Activated naive CD4-positive, alpha-beta T cell treated with anti-CD3 and anti-CD28 coated beads for 36 hours (primary cell): ENCODE results near the gene PLXNA4. TPM values are rescaled to one million over a fixed set of nuclear protein-coding genes. Genes with fewer than 3 reads are reported as not detected.

Experiments
- CTCF ChIA-PET: fragments of 350-600 bp; sonication (Branson Sonifier 250); formaldehyde crosslinking; loops from one replicate; lab custom pipeline; 2021; ENCODE audit warnings: antibody characterized with exemption; lab: Charles Lee
- DNase-seq: peaks from one replicate; pipeline ENCODE4 v3.0.0-alpha.2; 2020
- H3K27ac Mint-ChIP-seq: one replicate; pipeline ENCODE4 v1.8.0; 2021; ENCODE audit warnings: mild to moderate bottlenecking, mixed read lengths
- H3K27me3 Mint-ChIP-seq: one replicate; pipeline ENCODE4 v1.8.0; 2021; ENCODE audit warnings: low read depth, mixed read lengths
- H3K36me3 Mint-ChIP-seq: one replicate; pipeline ENCODE4 v1.8.0; 2021; ENCODE audit warnings: low read depth, mixed read lengths
- H3K4me1 Mint-ChIP-seq: one replicate; pipeline ENCODE4 v1.8.0; 2021; ENCODE audit warnings: low read depth, mixed read lengths
- H3K4me3 Mint-ChIP-seq: one replicate; pipeline ENCODE4 v1.8.0; 2021; ENCODE audit warnings: mild to moderate bottlenecking, moderate library complexity, mixed read lengths
- H3K9me3 Mint-ChIP-seq: one replicate; pipeline ENCODE4 v1.8.0; 2021; ENCODE audit warnings: mixed read lengths
- intact Hi-C: fragments of 100-400 bp; cut with micrococcal nuclease; formaldehyde crosslinking; loops from one replicate; pipeline ENCODE4 v1.15.1; 2023
- total RNA-seq, 2 experiments: library from RNA; stranded (reverse); gene quantifications; one replicate each; pipeline ENCODE4 v1.2.3, GENCODE V29; 2021

The PLXNA4 gene
- total RNA-seq, 2 experiments from 2014 or later: 0.02 to 0.05 TPM

GRCh38 chr7:132091706-132092105, 484.6 kb downstream of the PLXNA4 start:
- H3K9me3 Mint-ChIP-seq: no peaks in the 10 kb centered on the region
- intact Hi-C loops: no loop called here
- no peaks in the 10 kb centered on the region for H3K4me1 Mint-ChIP-seq
- no peaks in the 10 kb centered on the region for H3K36me3 Mint-ChIP-seq
- CTCF ChIA-PET: no interaction called here
- no peak overlapping the region for H3K4me3 Mint-ChIP-seq
- DNase-seq: no peak
- H3K27me3 Mint-ChIP-seq: peaks cover 2% of the 10 kb centered on the region
- no peak overlapping the region for H3K27ac Mint-ChIP-seq

- Mint-ChIP-seq H3K9me3 (no peaks in the 10 kb centered on the region), H3K27ac (no peak overlapping the region), H3K27me3 (peaks cover 2% of the 10 kb centered on the region), H3K4me1 (no peaks in the 10 kb centered on the region), H3K4me3 (no peak overlapping the region), H3K36me3 (no peaks in the 10 kb centered on the region)
- intact Hi-C loops: no loop called here
- CTCF ChIA-PET: no interaction called here
- no peak for DNase-seq
Measured at GRCh38 chr7:132090444-132090843, 485.8 kb downstream of the PLXNA4 start.

- Mint-ChIP-seq H3K27ac (no peak overlapping the region), H3K4me1 (no peaks in the 10 kb centered on the region), H3K9me3 (no peaks in the 10 kb centered on the region), H3K4me3 (no peak overlapping the region), H3K36me3 (no peaks in the 10 kb centered on the region), H3K27me3 (peaks cover 2% of the 10 kb centered on the region)
- CTCF ChIA-PET: interaction anchor here (0.7 kb wide), 1 partner anchor 1266 kb away, joined by 5 read pairs; no protein-coding TSS in a partner anchor
- no peak for DNase-seq
- intact Hi-C loops: no loop called here
Measured at GRCh38 chr7:132089356-132089755, 486.9 kb downstream of the PLXNA4 start.

GRCh38 chr7:132087421-132087820, 488.8 kb downstream of the PLXNA4 start:
- H3K9me3 Mint-ChIP-seq: no peaks in the 10 kb centered on the region
- H3K27me3 Mint-ChIP-seq: peaks cover 10% of the 10 kb centered on the region
- intact Hi-C loops: no loop called here
- H3K27ac Mint-ChIP-seq: no peak overlapping the region
- DNase-seq: no peak
- H3K4me3 Mint-ChIP-seq: no peak overlapping the region
- no peaks in the 10 kb centered on the region for H3K4me1 Mint-ChIP-seq
- CTCF ChIA-PET: no interaction called here
- no peaks in the 10 kb centered on the region for H3K36me3 Mint-ChIP-seq

GRCh38 chr7:132084776-132085388, 491.4 kb downstream of the PLXNA4 start:
- no peak for DNase-seq
- H3K27ac Mint-ChIP-seq: no peak overlapping the region

GRCh38 chr7:132083537-132084123, 492.6 kb downstream of the PLXNA4 start:
- Mint-ChIP-seq H3K36me3 (no peaks in the 10 kb centered on the region), H3K4me1 (no peaks in the 10 kb centered on the region), H3K27ac (no peak overlapping the region), H3K9me3 (no peaks in the 10 kb centered on the region), H3K4me3 (no peak overlapping the region), H3K27me3 (peaks cover 20% of the 10 kb centered on the region)
- CTCF ChIA-PET: no interaction called here
- intact Hi-C loops: no loop called here
- no peak for DNase-seq

More at GRCh38 chr7:132084776-132085388, 491.4 kb downstream of the PLXNA4 start:
- CTCF ChIA-PET: no interaction called here
- H3K4me1 Mint-ChIP-seq: no peaks in the 10 kb centered on the region
- intact Hi-C loops: no loop called here
- H3K36me3 Mint-ChIP-seq: no peaks in the 10 kb centered on the region
- H3K27me3 Mint-ChIP-seq: peaks cover 16% of the 10 kb centered on the region
- H3K9me3 Mint-ChIP-seq: no peaks in the 10 kb centered on the region
- no peak overlapping the region for H3K4me3 Mint-ChIP-seq

GRCh38 chr7:132083126-132083525, 493.1 kb downstream of the PLXNA4 start:
- H3K9me3 Mint-ChIP-seq: no peaks in the 10 kb centered on the region

GRCh38 chr7:132082394-132082793, 493.9 kb downstream of the PLXNA4 start:
- Mint-ChIP-seq H3K27ac (no peak overlapping the region), H3K36me3 (no peaks in the 10 kb centered on the region), H3K9me3 (no peaks in the 10 kb centered on the region), H3K4me1 (no peaks in the 10 kb centered on the region), H3K27me3 (peaks cover 21% of the 10 kb centered on the region), H3K4me3 (no peak overlapping the region)
- CTCF ChIA-PET: no interaction called here
- no peak for DNase-seq
- intact Hi-C loops: no loop called here

More at GRCh38 chr7:132083126-132083525, 493.1 kb downstream of the PLXNA4 start:
- intact Hi-C loops: no loop called here
- H3K4me1 Mint-ChIP-seq: no peaks in the 10 kb centered on the region
- CTCF ChIA-PET: no interaction called here
- no peak for DNase-seq
- H3K36me3 Mint-ChIP-seq: no peaks in the 10 kb centered on the region
- H3K27ac Mint-ChIP-seq: no peak overlapping the region
- H3K27me3 Mint-ChIP-seq: peaks cover 20% of the 10 kb centered on the region
- H3K4me3 Mint-ChIP-seq: no peak overlapping the region

- intact Hi-C loops: no loop called here
- no peak for DNase-seq
- CTCF ChIA-PET: no interaction called here
- Mint-ChIP-seq H3K27me3 (peaks cover 25% of the 10 kb centered on the region), H3K9me3 (no peaks in the 10 kb centered on the region), H3K36me3 (no peaks in the 10 kb centered on the region), H3K4me1 (no peaks in the 10 kb centered on the region), H3K27ac (no peak overlapping the region), H3K4me3 (no peak overlapping the region)
Measured at GRCh38 chr7:132081686-132082085, 494.6 kb downstream of the PLXNA4 start.

GRCh38 chr7:132080967-132081668, 495.2 kb downstream of the PLXNA4 start:
- CTCF ChIA-PET: no interaction called here
- intact Hi-C loops: no loop called here
- Mint-ChIP-seq H3K4me3 (no peak overlapping the region), H3K9me3 (no peaks in the 10 kb centered on the region), H3K27ac (no peak overlapping the region), H3K27me3 (peaks cover 30% of the 10 kb centered on the region), H3K4me1 (no peaks in the 10 kb centered on the region), H3K36me3 (no peaks in the 10 kb centered on the region)
- no peak for DNase-seq

GRCh38 chr7:132080467-132080866, 495.8 kb downstream of the PLXNA4 start:
- Mint-ChIP-seq H3K4me1 (no peaks in the 10 kb centered on the region), H3K4me3 (no peak overlapping the region), H3K36me3 (no peaks in the 10 kb centered on the region), H3K27me3 (peaks cover 33% of the 10 kb centered on the region), H3K27ac (no peak overlapping the region), H3K9me3 (no peaks in the 10 kb centered on the region)
- intact Hi-C loops: no loop called here
- CTCF ChIA-PET: no interaction called here
- DNase-seq: no peak

- H3K36me3 Mint-ChIP-seq: no peaks in the 10 kb centered on the region
- intact Hi-C loops: no loop called here
- H3K4me3 Mint-ChIP-seq: no peak overlapping the region
- CTCF ChIA-PET: no interaction called here
- DNase-seq: no peak
- peaks cover 33% of the 10 kb centered on the region for H3K27me3 Mint-ChIP-seq
- no peaks in the 10 kb centered on the region for H3K4me1 Mint-ChIP-seq
- H3K27ac Mint-ChIP-seq: no peak overlapping the region
- H3K9me3 Mint-ChIP-seq: no peaks in the 10 kb centered on the region
Measured at GRCh38 chr7:132078891-132079735, 497.2 kb downstream of the PLXNA4 start.
